ENCODE measurements around the gene RRP8. TPM values are rescaled to one million over a fixed set of nuclear protein-coding genes. Genes with fewer than 3 reads are reported as not detected.

The RRP8 gene
- total RNA-seq, 1 donor from 2014 or later: 10.3 TPM

DNA sequence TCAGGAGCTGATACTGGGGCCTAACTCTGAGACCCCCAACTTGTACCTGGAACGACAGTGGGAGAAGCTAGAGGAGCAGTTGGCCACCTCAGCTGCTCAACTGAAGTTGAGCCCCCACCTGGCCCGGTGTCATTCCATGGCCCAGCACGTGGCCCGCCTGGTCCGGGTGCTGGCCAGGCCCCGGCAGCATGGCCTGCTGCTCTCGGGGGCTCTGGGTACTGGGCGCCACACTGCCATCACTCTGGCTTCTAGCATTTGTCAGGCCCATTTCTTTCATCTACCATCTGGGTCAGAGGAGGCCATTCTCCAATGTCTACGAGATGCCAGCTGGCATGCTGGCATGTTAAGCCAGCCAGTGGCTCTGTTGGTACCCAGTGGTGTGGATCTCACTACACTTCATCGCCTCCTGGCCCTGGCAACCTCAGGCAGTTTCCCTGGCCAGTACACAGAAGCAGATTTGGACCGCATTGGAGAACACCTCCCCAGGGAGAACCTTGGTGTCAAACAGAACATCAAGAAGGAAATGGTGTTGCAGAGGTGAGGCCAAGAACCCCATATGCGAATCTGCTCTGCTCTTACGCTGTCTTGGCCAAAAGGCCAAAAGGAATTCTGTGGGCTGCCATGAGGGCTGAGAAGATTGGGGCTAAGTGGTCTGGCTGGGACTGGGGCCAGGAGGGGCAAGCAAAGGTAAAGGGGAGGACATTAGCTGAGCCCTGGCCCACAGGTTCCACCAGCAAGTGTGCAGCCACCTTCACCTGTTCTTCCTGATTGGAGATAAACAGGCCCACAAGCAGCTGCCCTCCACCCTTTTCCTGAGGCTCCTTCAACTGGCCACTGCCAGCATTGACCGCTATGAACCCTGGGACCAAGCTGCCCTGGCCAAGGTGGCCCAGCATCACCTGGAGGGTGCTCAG is 45.4 kb downstream of the RRP8 start:
- Histone ChIP-seq H3K27me3 (ENCODE audit: control insufficient read depth, insufficient read depth, low read length) (no peaks in the 10 kb centered on the region), H3K4me3 (ENCODE audit: low read depth, low read length) (no peak overlapping the region), H3K36me3 (ENCODE audit: control insufficient read depth, insufficient read depth, low read length) (no peaks in the 10 kb centered on the region)
- no peak for FAIRE-seq
- DNase-seq (ENCODE audit: low read depth): no peak
- TF ChIP-seq, protein P1, sequence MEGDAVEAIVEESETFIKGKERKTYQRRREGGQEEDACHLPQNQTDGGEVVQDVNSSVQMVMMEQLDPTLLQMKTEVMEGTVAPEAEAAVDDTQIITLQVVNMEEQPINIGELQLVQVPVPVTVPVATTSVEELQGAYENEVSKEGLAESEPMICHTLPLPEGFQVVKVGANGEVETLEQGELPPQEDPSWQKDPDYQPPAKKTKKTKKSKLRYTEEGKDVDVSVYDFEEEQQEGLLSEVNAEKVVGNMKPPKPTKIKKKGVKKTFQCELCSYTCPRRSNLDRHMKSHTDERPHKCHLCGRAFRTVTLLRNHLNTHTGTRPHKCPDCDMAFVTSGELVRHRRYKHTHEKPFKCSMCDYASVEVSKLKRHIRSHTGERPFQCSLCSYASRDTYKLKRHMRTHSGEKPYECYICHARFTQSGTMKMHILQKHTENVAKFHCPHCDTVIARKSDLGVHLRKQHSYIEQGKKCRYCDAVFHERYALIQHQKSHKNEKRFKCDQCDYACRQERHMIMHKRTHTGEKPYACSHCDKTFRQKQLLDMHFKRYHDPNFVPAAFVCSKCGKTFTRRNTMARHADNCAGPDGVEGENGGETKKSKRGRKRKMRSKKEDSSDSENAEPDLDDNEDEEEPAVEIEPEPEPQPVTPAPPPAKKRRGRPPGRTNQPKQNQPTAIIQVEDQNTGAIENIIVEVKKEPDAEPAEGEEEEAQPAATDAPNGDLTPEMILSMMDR (IDR thresholded peaks at IDR 0.05; ENCODE audit: insufficient read depth, low read length, severe bottlenecking): no peak

DNA sequence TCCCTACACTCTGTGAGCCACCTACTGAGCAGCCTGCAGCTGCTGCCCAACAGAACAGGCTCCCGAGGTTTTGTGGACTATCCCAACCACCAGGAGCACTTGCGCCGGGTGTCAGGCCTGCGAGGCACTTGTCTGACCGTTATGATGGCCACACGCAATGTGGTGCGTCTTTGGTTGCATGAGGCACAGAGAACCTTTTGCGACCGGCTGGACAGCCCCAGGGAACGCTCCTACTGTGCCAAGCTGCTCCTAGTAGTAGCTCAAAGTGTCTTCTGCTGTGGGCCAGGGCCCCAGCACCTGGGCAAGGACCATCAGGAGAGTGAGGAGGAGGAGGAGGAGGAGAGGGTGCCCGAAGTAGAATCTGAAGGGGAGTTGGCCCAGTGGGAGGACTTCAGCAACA is 46.4 kb downstream of the RRP8 start:
- Histone ChIP-seq H3K36me3 (ENCODE audit: control insufficient read depth, insufficient read depth, low read length) (no peaks in the 10 kb centered on the region), H3K27me3 (ENCODE audit: control insufficient read depth, insufficient read depth, low read length) (no peaks in the 10 kb centered on the region), H3K4me3 (ENCODE audit: low read depth, low read length) (no peak overlapping the region)
- TF ChIP-seq, protein P1 (IDR thresholded peaks at IDR 0.05; ENCODE audit: insufficient read depth, low read length, severe bottlenecking): no peak
- DNase-seq (ENCODE audit: low read depth) (no peak), FAIRE-seq (no peak)

DNA sequence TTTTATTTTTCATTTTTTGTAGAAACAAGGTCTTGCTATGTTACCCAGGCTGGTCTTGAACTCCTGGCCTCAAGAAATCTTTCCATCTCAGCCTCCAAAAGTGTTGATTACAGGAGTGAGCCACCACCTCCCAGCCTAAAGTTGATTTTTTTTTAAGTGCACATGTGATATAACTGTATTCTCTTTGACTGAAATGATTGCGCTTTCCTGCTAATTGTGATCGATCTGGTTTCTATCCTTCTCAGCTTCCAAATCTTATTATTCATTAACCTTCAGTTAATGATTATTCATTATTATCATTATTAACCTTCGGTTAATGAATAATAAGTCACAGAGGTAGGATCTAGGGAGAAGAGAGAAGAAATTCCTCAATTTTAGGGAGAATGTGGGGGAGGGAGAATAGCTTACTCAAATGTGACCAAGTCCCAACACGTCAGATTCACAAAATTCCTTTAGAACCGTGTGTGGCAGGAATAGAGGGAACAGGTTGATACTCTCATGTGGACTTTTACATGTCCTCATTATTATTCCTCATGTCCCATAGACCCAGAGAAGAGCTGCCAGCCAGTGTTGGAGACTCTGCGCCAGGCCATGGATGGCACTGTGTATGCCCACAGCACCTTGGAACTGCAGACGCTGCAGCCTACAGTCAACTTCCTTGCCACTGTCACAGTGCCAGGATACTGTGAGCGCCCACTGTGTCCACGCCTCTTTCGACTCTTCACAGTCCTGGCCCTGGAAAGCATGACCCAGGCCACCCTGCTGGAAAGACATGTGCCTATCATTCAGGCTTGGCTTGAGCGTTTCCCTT is 47.1 kb downstream of the RRP8 start:
- no peaks in the 10 kb centered on the region for H3K27me3 ChIP-seq (ENCODE audit: control insufficient read depth, insufficient read depth, low read length)
- no peaks in the 10 kb centered on the region for H3K36me3 ChIP-seq (ENCODE audit: control insufficient read depth, insufficient read depth, low read length)
- DNase-seq (ENCODE audit: low read depth): peak; percentile 15
- H3K4me3 ChIP-seq (ENCODE audit: low read depth, low read length): no peak overlapping the region
- no peak for FAIRE-seq
- TF ChIP-seq, protein P1 (IDR thresholded peaks at IDR 0.05; ENCODE audit: insufficient read depth, low read length, severe bottlenecking): no peak

DNA sequence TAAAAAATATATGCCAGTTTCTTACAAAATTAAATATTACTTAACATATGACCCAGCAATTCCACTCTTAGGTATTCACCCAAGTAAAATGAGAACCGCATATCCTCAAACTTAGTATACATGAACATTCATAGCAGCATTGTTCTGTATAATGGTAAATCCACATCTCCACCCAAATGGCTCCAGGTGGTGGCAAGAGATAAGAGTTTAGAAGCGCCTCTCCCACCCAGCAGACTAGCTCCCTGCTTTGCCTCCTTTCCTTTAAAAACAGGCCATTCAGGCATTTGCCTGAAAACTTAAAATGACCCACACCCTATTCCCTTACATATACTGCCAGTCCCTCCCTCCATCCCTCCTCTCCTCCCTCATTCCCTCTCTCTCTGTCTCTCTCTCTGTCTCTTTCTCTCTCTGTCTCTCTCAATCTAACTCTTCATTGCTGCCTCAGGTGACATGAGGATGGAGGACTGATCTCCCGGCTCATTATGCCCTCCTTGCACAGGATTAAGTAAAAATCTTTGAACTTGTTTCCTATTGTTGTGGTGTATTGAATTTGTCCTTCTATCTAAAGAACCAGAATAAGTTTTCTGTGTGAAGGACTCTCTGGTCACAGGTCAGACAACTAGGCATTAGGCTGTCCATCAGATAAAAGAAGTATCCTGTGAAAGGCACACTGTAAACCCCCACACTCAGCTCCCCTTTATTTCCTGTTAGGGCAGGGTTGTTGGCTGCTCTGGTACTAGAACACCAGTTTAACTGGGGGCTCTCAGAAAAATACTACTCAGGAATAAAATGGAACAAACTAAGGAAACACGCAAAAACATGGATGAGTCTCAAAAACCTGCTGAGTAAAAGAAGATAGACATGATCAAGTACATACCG is 48.3 kb downstream of the RRP8 start:
- no peak overlapping the region for H3K4me3 ChIP-seq (ENCODE audit: low read depth, low read length)
- FAIRE-seq: no peak

DNA sequence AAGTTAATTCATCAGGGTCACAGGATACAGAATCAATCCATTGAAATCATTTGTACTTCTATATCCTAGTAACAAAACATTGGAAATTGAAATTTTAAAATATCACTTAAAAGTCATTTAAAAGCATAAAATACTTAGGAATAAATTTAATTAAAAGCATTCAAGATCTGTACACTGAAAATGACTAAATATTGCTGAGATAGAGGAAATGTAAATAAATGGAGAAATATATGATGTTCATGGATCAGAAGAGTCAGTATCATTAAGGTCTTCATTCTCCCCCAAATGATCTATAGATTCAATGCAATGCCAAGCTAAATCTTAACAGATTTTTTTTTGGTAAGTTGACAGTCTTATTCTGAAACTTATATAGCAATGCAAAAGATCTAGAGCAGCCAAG is 49.8 kb downstream of the RRP8 start:
- TF ChIP-seq, protein P1 (IDR thresholded peaks at IDR 0.05; ENCODE audit: insufficient read depth, low read length, severe bottlenecking): no peak
- Histone ChIP-seq H3K4me3 (ENCODE audit: low read depth, low read length) (no peak overlapping the region), H3K36me3 (ENCODE audit: control insufficient read depth, insufficient read depth, low read length) (no peaks in the 10 kb centered on the region), H3K27me3 (ENCODE audit: control insufficient read depth, insufficient read depth, low read length) (no peaks in the 10 kb centered on the region)
- no peak for DNase-seq (ENCODE audit: low read depth)
- FAIRE-seq: no peak

More for the DNA sequence above, 48.3 kb downstream of the RRP8 start:
- TF ChIP-seq, protein P1 (IDR thresholded peaks at IDR 0.05; ENCODE audit: insufficient read depth, low read length, severe bottlenecking): no peak
- Histone ChIP-seq H3K27me3 (ENCODE audit: control insufficient read depth, insufficient read depth, low read length) (no peaks in the 10 kb centered on the region), H3K36me3 (ENCODE audit: control insufficient read depth, insufficient read depth, low read length) (no peaks in the 10 kb centered on the region)
- no peak for DNase-seq (ENCODE audit: low read depth)

Measured in bronchial epithelial cell (primary cell).